ENCODE measurements around the gene C10orf67.
"Not testable (repeated sequence)": the region's sequence is repeated elsewhere in the genome, so short reads cannot be mapped to it uniquely, and the experiment has no call there.

Gene C10orf67

GRCh38 chr10:23315966-23316365 is 28.6 kb downstream of the C10orf67 start:
- DNase-seq (ENCODE audit: low read depth): no peak
- TF ChIP-seq, protein P1, sequence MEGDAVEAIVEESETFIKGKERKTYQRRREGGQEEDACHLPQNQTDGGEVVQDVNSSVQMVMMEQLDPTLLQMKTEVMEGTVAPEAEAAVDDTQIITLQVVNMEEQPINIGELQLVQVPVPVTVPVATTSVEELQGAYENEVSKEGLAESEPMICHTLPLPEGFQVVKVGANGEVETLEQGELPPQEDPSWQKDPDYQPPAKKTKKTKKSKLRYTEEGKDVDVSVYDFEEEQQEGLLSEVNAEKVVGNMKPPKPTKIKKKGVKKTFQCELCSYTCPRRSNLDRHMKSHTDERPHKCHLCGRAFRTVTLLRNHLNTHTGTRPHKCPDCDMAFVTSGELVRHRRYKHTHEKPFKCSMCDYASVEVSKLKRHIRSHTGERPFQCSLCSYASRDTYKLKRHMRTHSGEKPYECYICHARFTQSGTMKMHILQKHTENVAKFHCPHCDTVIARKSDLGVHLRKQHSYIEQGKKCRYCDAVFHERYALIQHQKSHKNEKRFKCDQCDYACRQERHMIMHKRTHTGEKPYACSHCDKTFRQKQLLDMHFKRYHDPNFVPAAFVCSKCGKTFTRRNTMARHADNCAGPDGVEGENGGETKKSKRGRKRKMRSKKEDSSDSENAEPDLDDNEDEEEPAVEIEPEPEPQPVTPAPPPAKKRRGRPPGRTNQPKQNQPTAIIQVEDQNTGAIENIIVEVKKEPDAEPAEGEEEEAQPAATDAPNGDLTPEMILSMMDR (IDR thresholded peaks at IDR 0.05; ENCODE audit: low read depth, low read length, missing control alignments): no peak
- no peak overlapping the region for H3K4me3 ChIP-seq (ENCODE audit: low read depth, low read length)

- TF ChIP-seq, protein P1 (IDR thresholded peaks at IDR 0.05; ENCODE audit: low read depth, low read length, missing control alignments): peak; percentile 44
- DNase-seq (ENCODE audit: low read depth): peak; percentile 45
- H3K4me3 ChIP-seq (ENCODE audit: low read depth, low read length): no peak overlapping the region
Observed at GRCh38 chr10:23314835-23315239, 29.8 kb downstream of the C10orf67 start.

- TF ChIP-seq, protein P1 (IDR thresholded peaks at IDR 0.05; ENCODE audit: low read depth, low read length, missing control alignments): no peak
- H3K4me3 ChIP-seq (ENCODE audit: low read depth, low read length): no peak overlapping the region
- no peak for DNase-seq (ENCODE audit: low read depth)
Observed at GRCh38 chr10:23311034-23311433, 33.6 kb downstream of the C10orf67 start.

DNA sequence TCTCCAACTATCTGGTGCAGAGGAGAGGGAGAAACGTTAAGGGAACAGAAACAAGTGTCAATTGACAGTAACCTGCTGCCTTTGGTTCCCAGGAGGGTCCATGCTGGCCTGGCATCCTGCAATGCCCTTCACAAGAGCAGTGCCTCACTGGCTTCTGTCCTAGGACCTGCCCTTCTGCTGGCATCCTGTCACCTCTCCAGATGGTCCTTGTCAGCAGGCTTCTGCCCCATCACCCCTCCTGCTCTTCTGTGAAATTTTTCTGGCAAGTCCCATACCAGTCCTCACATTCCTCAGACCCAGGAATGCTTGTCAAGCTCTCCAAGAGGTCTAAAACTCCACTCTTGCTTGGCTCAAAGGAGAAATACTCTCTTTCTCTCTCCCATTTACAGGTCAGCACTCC is 34.2 kb downstream of the C10orf67 start:
- no peak for DNase-seq (ENCODE audit: low read depth)
- H3K4me3 ChIP-seq (ENCODE audit: low read depth, low read length): no peak overlapping the region
- TF ChIP-seq, protein P1 (IDR thresholded peaks at IDR 0.05; ENCODE audit: low read depth, low read length, missing control alignments): no peak

GRCh38 chr10:23299961-23300360 is 44.6 kb downstream of the C10orf67 start:
- DNase-seq (ENCODE audit: low read depth); H3K4me3 ChIP-seq (ENCODE audit: low read depth, low read length): not testable (repeated sequence)

DNA sequence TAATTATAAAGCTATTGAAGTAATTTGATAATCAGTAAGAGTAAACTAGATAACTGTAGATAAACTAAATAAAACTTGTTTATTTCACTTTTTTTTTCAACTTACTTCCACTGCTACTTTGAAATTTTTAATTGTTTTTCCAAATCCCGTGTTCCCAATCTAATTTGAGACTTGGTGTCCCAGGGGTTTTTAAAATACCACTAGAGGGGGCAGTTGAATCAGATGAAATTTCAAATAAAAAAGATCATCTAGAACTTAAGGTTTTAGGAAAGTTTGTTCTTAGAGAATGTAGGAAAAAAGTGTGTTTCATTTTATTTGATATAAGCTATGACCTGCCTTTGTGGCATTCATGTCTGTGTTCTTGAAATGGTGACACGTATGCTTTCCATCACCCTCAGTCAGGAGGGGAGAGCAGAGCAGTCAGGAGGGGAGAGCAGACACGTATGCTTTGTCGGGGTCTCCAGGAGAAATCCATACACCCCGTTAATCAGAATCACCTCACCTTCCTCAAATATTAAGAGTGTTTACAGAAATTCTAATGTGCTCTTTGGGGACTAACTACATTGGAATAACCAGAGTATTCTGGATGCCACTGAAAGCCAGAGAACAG is 49.9 kb downstream of the C10orf67 start:
- DNase-seq (ENCODE audit: low read depth): no peak
- TF ChIP-seq, protein P1 (IDR thresholded peaks at IDR 0.05; ENCODE audit: low read depth, low read length, missing control alignments): peak; percentile 21
- no peak overlapping the region for H3K4me3 ChIP-seq (ENCODE audit: low read depth, low read length)

DNA sequence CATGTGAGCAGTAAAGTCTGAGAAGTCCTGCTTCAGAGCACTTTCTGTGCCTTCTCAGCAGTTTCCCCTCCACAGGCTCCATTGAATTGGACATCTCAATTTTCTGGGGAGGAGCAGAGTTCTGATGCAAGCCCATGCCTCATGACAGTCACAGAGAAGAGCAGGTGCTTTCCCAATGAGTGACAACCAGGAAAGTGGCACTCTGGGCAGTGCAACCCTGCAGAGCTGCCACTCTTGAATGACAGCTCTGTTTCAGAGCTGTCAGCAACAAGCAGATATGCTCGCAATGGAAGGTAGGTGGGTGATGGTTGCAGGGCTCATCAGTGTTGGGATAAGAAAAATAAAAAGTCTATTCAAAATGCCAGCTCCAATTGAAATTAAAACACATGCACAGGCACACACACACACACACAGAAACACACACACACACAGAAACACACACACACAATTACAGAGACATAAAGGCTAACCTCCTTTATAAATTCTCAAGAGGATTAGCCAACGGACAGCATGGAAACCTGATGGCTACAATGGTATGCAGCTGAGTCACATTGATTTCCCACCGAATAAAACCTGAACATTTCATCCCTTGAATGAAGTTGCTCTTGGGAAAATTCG is 50.5 kb downstream of the C10orf67 start:
- H3K4me3 ChIP-seq (ENCODE audit: low read depth, low read length): no peak overlapping the region
- TF ChIP-seq, protein P1 (IDR thresholded peaks at IDR 0.05; ENCODE audit: low read depth, low read length, missing control alignments): no peak
- DNase-seq (ENCODE audit: low read depth): no peak
